Measurements from ENCODE around the gene KMT2E.

DNA sequence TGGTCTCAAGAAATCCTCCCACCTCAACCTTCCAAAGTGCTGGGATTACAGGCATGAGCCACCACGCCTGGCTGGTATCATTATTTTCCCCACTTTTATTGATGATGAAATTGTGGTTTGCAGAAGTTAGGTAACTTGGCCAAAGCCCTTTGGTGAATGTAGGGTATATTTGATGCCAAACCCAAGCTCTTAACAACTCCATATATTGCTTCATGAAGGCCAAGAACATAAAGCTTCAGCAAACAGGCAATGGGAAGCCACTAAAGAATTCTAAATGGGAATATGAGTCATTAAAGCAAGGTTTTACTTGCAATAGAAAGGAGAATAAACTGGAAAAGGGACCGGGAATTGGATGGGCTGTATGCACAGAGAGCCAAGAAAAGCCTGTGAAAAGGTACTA, 142.7 kb downstream of the KMT2E start:
- TF ChIP-seq CTCF (IDR thresholded peaks at IDR 0.05) (no peak), POLR2AphosphoS5 (IDR thresholded peaks at IDR 0.05) (no peak), POLR2A (IDR thresholded peaks at IDR 0.05) (no peak), EP300 (IDR thresholded peaks at IDR 0.05) (no peak)
